Effector CD8-positive, alpha-beta T cell (primary cell): ENCODE results near the gene OGT.
"Not testable (repeated sequence)": the region's sequence is repeated elsewhere in the genome, so short reads cannot be mapped to it uniquely, and the experiment has no call there.

Experiments used
- DNase-seq: peaks from one replicate; lab custom pipeline; 2025; lab: John Stamatoyannopoulos, UW

Gene OGT

DNA sequence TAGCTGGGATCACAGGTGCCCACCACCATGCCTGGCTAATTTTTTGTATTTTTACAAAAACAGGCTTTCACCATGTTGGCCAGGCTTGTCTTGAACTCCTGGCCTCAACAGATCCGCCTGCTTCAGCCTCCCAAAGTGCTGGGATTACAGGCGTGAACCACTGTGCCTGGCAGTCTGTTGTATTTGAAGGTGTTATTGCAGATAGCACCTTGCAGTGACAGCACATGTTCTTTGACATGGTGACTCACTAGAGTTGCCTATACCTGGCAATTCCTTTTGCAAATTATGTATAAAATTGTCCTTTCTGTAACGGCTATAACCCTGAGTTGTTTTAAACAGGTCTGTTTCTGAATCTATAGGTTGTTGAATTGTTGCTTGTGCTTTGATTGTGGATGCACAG, 7.9 kb downstream of the OGT start:
- DNase-seq = no peak

GRCh38 chrX:71541210-71542022, 8.5 kb downstream of the OGT start:
- DNase-seq = no peak

- DNase-seq = no peak
Observed at GRCh38 chrX:71542411-71542810, 9.5 kb downstream of the OGT start.

GRCh38 chrX:71542825-71543224, 9.9 kb downstream of the OGT start:
- DNase-seq = no peak

DNA sequence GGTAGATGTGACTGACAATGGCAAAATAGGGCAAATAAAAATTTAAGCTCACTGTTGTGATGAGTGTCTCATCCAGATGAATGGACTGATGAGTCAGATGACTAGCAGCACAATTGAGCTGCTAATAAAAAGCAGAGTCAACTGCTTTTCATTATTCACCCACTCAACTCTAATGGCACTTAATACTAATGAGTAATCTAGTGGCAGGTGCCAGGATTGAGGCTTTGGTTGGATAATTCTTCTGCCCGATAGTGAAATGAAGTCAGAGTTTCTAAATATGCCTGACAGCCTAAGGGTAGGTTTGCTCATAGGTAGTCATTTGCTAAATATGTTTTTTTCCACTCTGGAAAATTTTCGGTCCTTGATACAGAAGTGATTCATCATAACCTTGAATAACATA, 10.4 kb downstream of the OGT start:
- no peak for DNase-seq

DNA sequence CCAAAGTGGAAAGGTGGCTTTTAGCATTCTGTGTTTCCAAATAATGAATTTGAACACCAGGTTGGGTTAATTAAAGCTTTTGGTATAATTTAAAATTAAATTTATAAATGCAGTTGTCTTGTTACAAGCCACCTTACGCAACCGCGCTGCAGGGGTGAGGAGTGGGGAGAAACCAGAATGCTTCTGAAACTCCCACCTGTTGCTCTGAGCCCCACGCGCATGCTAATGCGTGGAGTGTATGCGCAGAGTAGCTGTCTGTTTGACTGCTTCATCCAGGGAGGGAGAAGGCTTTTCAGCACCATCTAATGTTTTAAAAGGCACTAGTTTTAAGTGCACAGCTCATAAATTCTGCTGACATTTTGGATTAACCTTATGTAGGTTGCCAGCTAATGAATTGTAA, 12.5 kb downstream of the OGT start:
- DNase-seq = peak; percentile 0

DNA sequence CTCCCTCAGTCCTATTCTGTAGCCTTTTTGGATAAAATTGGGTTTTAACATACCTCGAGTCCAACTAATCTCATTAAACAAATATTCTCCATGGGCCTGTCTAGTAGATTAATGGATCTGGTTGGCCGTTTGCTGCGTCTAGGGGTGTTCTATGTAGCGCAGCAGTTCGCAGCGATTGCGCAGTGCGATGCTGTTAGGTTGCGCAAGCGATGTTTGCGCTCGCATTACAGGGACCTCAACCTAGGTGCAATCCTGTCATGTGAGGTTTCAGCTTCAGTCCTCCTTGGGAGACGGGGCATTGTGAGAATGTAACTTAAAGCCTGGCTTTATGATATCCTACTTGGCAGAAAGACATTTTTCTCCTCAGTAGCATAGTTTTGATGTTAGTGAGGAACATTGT, 14.0 kb downstream of the OGT start:
- DNase-seq = no peak

DNA sequence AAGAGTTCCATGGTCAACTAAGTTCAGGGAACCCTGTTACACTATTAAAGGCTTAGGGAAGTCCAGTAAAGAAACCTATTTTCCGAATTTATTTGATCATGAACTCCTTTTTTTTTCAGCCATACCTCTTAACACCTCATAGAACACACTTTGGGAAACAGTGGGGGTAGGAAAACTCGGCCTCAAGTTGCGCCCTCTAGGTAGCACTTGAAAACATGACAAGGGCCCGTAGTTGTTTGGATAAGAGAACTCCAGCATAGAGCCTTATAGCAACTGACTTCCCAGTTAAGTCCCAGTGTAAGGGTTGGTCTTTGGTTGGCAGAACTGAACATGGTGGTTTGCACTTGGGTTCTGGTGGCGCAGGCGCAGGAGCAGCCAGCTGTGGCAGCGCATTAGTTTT, 14.4 kb downstream of the OGT start:
- no peak for DNase-seq

DNA sequence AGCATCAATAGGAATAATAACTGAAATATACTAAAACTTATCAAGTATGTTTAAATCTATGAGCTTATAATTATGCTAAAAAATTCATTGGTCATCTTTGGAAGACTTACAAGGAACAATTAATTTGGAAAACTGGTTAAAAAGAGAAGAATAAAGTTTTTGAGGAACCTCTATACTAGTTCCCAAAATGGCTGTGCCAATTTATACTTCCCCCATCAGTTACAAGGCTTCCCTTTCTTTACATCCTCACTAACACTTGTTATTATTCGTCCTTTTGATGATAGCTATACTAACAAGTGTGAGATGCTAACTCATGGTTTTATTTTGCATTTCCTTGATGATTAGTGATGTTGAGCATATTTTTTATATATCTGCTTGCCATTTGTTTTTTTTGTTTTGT, 17.1 kb downstream of the OGT start:
- DNase-seq = no peak

- DNase-seq = no peak
Observed at GRCh38 chrX:71550578-71550977, 17.7 kb downstream of the OGT start.

- DNase-seq = no peak
Observed at GRCh38 chrX:71556036-71556435, 23.1 kb downstream of the OGT start.

DNA sequence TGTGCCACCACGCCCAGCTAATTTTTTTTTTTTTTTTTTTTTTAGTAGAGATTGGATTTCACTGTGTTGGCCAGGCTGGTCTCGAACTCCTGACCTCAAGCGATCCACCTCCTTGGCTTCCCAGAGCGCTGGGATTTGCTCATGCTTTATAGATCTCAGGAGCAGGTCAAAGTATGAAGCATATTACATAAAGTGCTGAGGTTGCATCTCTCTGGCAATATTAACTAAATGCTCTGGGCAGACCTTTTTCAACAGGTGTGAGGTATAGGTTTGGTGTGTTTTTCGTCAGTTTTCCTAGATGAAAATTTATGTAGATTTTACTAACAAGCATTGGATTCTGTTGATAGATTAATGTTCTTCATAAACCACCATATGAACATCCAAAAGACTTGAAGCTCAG, 26.0 kb downstream of the OGT start:
- no peak for DNase-seq

GRCh38 chrX:71559773-71560172, 26.9 kb downstream of the OGT start:
- DNase-seq = not testable (repeated sequence)

GRCh38 chrX:71563921-71564320, 31.0 kb downstream of the OGT start:
- DNase-seq = no peak

- no peak for DNase-seq
Observed at GRCh38 chrX:71565474-71566041, 32.7 kb downstream of the OGT start.

DNA sequence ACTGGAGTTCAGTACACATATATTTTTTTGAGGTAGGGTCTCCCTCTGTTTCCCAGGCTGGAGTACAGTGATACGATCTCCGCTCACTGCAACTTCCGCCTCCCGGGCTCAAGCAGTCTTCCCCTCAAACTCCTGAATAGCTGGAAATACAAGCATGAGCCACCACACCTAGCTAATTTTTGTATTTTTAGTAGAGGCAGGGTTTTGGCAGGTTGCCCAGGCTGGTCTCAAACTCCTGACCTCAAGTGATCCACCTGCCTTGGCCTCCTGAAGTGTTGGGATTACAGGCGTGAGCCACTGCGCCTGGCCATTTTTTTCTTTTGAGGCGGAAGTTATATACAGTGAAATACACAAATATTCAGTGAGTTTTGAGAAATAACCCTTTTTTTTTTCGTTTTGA, 38.5 kb downstream of the OGT start:
- DNase-seq = not testable (repeated sequence)

GRCh38 chrX:71573590-71573989, 40.7 kb downstream of the OGT start:
- DNase-seq = no peak

DNA sequence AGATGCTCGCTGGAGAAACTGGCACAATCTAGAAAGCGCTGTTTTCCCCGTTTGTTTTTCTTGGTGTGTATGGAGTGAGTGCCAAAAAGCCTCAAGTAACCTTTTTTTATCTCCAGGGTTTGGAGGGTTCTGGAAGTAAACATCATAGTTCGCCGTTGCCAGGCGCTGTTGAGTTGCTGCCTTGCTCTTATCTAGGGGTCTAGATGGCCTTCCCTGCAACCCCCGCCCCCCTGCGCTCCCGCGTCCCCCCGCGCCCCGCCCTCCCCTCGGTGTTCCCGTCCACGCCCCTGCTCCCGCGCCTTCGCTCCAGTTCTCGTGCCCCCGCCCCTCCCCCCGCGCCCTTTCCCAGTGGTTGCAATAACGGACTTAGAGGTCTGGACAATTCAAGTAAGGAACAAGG, 44.8 kb downstream of the OGT start:
- no peak for DNase-seq

GRCh38 chrX:71578253-71579135, 45.6 kb downstream of the OGT start, which contains the start of gene GCNA:
TSS of gene GCNA (plus strand) at chrX:71578437. CDS start at chrX:71580822, 2,385 bp downstream.
- no peak for DNase-seq

DNA sequence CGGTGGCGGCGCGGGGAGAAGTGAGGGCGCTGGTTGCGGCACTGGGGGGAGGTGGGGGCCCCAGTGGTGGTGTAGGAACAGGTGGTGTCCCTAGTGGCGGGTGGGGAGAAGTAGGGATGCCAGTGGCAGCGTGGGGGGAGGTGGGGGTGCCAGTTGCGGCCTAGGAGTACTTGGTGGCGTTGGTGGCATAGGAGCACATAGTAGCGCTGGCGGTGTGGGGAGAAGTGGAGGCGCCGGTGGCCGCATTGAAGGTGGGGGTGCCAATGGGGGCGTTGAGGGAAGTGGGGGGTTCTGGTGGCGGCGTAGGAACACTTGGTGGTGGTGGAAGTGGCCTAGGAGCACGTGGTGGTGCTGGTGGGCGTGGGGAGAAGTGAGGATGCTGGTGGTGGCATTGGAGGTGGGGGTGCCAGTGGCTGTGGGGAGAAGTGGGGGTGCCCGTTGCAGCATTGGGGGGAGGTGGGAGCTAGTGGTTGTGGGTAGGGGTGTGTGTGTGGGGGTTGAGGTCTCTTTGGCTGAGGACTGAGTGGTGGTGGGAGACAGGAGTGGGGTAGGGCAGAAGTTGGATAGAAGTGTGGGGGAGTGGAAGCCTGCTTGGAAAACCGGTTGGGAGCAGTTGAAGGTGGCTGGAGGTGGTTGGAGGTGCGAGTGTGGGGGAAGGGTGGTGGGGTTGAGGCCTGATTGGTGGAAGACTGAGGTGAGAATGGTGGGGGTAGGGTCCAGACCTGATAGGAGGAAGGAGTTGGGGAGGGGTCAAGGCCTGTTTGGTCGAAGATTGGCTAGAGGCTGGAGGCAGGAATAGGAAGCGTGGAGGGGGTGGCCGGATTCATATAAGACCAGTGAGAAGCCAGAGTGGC, 46.5 kb downstream of the OGT start:
- DNase-seq = no peak

- DNase-seq = no peak
Observed at GRCh38 chrX:71579990-71580380, 47.1 kb downstream of the OGT start.

DNA sequence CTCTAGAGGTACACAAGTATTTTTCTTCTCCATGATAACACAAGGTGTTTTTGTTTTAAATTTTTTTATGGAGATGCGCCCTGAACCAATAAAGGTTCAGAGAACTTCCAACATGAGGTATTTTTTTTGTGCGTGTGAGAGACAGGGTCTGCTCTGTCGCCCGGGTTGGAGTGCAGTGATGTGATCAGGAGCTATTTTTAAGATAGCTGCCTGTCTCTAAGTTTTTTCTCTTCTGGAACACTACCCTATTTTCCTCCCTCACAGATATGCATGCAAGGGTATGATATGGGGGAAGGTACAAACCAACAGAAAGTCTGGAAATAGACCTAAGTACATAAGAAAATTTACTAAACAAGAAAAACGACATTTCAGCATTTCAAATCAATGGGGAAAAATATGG, 48.3 kb downstream of the OGT start:
- no peak for DNase-seq
